ENCODE measurements around the gene KDM7A. TPM values are rescaled to one million over a fixed set of nuclear protein-coding genes. Genes with fewer than 3 reads are reported as not detected.

The KDM7A gene
- total RNA-seq, 2 donors from 2014 or later: 9.6 to 26.5 TPM

- no peak for DNase-seq (ENCODE audit: low spot score)
- intact Hi-C loops (cut with DNase I): no loop called here
Observed at GRCh38 chr7:140082770-140083169, 94.0 kb downstream of the KDM7A start.

GRCh38 chr7:140081774-140082425 lies 94.9 kb downstream of the KDM7A start:
- WGBS: 95% methylated on average over 11 of the region's 11 CpGs
- no peak overlapping the region for H3K4me3 ChIP-seq
- TF ChIP-seq, protein P1, sequence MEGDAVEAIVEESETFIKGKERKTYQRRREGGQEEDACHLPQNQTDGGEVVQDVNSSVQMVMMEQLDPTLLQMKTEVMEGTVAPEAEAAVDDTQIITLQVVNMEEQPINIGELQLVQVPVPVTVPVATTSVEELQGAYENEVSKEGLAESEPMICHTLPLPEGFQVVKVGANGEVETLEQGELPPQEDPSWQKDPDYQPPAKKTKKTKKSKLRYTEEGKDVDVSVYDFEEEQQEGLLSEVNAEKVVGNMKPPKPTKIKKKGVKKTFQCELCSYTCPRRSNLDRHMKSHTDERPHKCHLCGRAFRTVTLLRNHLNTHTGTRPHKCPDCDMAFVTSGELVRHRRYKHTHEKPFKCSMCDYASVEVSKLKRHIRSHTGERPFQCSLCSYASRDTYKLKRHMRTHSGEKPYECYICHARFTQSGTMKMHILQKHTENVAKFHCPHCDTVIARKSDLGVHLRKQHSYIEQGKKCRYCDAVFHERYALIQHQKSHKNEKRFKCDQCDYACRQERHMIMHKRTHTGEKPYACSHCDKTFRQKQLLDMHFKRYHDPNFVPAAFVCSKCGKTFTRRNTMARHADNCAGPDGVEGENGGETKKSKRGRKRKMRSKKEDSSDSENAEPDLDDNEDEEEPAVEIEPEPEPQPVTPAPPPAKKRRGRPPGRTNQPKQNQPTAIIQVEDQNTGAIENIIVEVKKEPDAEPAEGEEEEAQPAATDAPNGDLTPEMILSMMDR (IDR thresholded peaks at IDR 0.05): no peak
- TF ChIP-seq POLR2AphosphoS5 (IDR thresholded peaks at IDR 0.05) (no peak), POLR2A (IDR thresholded peaks at IDR 0.05) (no peak)
- H3K27ac ChIP-seq: no peak overlapping the region
- intact Hi-C loops (cut with DNase I): no loop called here
- H3K4me1 ChIP-seq (replicated peaks): no peaks in the 10 kb centered on the region
- no peaks in the 10 kb centered on the region for H3K36me3 ChIP-seq
- no peaks in the 10 kb centered on the region for H3K27me3 ChIP-seq (replicated peaks; ENCODE audit: insufficient read depth)
- DNase-seq (ENCODE audit: low spot score): no peak
- H3K9me3 ChIP-seq: no peaks in the 10 kb centered on the region

More at GRCh38 chr7:140082770-140083169, 94.0 kb downstream of the KDM7A start:
- H3K36me3 ChIP-seq: no peaks in the 10 kb centered on the region
- H3K4me3 ChIP-seq: no peak overlapping the region
- WGBS: 86% methylated on average over 7 of the region's 7 CpGs
- H3K27ac ChIP-seq: no peak overlapping the region
- no peaks in the 10 kb centered on the region for H3K27me3 ChIP-seq (replicated peaks; ENCODE audit: insufficient read depth)
- TF ChIP-seq, protein P1 (IDR thresholded peaks at IDR 0.05): no peak
- no peak for TF ChIP-seq POLR2AphosphoS5 (IDR thresholded peaks at IDR 0.05)
- TF ChIP-seq POLR2A (IDR thresholded peaks at IDR 0.05): no peak
- H3K9me3 ChIP-seq: no peaks in the 10 kb centered on the region
- no peaks in the 10 kb centered on the region for H3K4me1 ChIP-seq (replicated peaks)

DNA sequence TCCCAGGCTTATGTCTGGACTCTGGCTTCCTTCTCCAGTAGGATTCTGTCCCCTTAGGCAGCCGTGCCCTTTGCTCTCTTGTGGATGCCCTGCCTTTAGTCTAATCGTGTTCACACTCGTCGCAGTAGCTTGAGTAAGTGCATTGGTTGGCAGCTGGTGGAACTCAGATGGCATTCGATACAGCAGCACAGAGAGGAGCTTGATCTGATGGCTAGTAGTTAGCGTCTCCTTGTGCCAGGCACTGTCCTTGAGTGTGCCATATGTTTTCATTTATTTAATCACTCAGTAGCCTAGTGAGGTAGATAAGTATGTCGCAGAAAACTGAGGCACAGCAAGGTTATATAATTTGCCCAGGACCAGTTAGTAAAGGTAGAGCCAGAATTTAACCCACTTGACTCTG lies 95.9 kb downstream of the KDM7A start:
- 60% methylated on average over 7 of the region's 7 CpGs for WGBS
- Histone ChIP-seq H3K4me1 (replicated peaks) (no peaks in the 10 kb centered on the region), H3K9me3 (no peaks in the 10 kb centered on the region), H3K27me3 (replicated peaks; ENCODE audit: insufficient read depth) (no peaks in the 10 kb centered on the region), H3K4me3 (no peak overlapping the region), H3K27ac (no peak overlapping the region), H3K36me3 (no peaks in the 10 kb centered on the region)
- intact Hi-C loops (cut with DNase I): no loop called here
- DNase-seq (ENCODE audit: low spot score): no peak
- TF ChIP-seq, protein P1 (IDR thresholded peaks at IDR 0.05): no peak
- TF ChIP-seq POLR2A (IDR thresholded peaks at IDR 0.05) (no peak), POLR2AphosphoS5 (IDR thresholded peaks at IDR 0.05) (no peak)

DNA sequence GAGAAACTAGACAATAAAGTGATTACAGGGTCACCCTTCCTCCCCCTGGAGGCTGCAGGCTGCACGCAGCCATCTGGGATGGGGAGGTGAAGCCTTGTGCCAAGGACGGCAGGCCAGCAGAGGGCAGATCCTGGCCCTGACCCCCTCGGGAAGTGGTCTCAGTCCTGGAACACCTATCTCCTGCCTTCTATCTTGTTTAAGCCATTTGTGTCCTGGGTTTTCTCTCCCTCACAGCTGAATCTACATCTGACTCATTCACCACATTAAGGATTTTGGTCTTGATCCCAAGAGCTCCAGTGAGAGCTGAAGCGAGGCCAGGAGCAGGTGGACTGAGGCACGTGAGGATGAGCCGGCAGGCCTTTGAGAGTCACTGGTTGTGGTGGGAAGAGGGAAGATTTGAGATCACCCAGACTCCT lies 97.7 kb downstream of the KDM7A start:
- Histone ChIP-seq H3K36me3 (no peaks in the 10 kb centered on the region), H3K4me3 (no peak overlapping the region), H3K4me1 (replicated peaks) (no peaks in the 10 kb centered on the region), H3K27ac (no peak overlapping the region), H3K9me3 (no peaks in the 10 kb centered on the region), H3K27me3 (replicated peaks; ENCODE audit: insufficient read depth) (no peaks in the 10 kb centered on the region)
- 49% methylated on average over 6 of the region's 6 CpGs for WGBS
- TF ChIP-seq, protein P1 (IDR thresholded peaks at IDR 0.05): no peak
- no peak for TF ChIP-seq POLR2AphosphoS5 (IDR thresholded peaks at IDR 0.05)
- no peak for TF ChIP-seq POLR2A (IDR thresholded peaks at IDR 0.05)
- intact Hi-C loops (cut with DNase I): no loop called here
- no peak for DNase-seq (ENCODE audit: low spot score)

GRCh38 chr7:140078392-140078791 lies 98.4 kb downstream of the KDM7A start:
- H3K4me3 ChIP-seq: no peak overlapping the region
- H3K4me1 ChIP-seq (replicated peaks): no peaks in the 10 kb centered on the region
- no peak overlapping the region for H3K27ac ChIP-seq
- no peaks in the 10 kb centered on the region for H3K36me3 ChIP-seq
- no peaks in the 10 kb centered on the region for H3K27me3 ChIP-seq (replicated peaks; ENCODE audit: insufficient read depth)
- TF ChIP-seq, protein P1 (IDR thresholded peaks at IDR 0.05): no peak
- TF ChIP-seq POLR2A (IDR thresholded peaks at IDR 0.05) (no peak), POLR2AphosphoS5 (IDR thresholded peaks at IDR 0.05) (no peak)
- intact Hi-C loops (cut with DNase I): no loop called here
- no peak for DNase-seq (ENCODE audit: low spot score)
- no peaks in the 10 kb centered on the region for H3K9me3 ChIP-seq
- WGBS: 84% methylated on average over 13 of the region's 13 CpGs

Data from prostate gland (tissue), 2 donors.